Skeletal muscle cell (primary cell): ENCODE measurements around the gene FCHSD1.

Source experiments
- DNase-seq: peaks from one replicate; pipeline ENCODE4 v3.0.0-alpha.2; 2010; ENCODE audit warnings: low read depth
- H3K4me3 ChIP-seq: 2 replicates; pipeline ENCODE4 v1.5.1; 2011; ENCODE audit warnings: low read depth, mild to moderate bottlenecking, control low read depth, low read length, moderate library complexity

FCHSD1 gene

GRCh38 chr5:141649056-141649688, 2.0 kb downstream of the FCHSD1 start:
- no peak overlapping the region for H3K4me3 ChIP-seq
- no peak for DNase-seq

- no peak overlapping the region for H3K4me3 ChIP-seq
- no peak for DNase-seq
These were observed 3.4 kb downstream of the FCHSD1 start for GRCh38 chr5:141647851-141648250.

- no peak overlapping the region for H3K4me3 ChIP-seq
- no peak for DNase-seq
These were observed 4.0 kb downstream of the FCHSD1 start for GRCh38 chr5:141647242-141647641.

GRCh38 chr5:141646026-141646425, 5.2 kb downstream of the FCHSD1 start:
- H3K4me3 ChIP-seq: no peak overlapping the region
- no peak for DNase-seq

- no peak for DNase-seq
- no peak overlapping the region for H3K4me3 ChIP-seq
These were observed 9.5 kb downstream of the FCHSD1 start for GRCh38 chr5:141641634-141642267.

- H3K4me3 ChIP-seq: no peak overlapping the region
- no peak for DNase-seq
These were observed 10.5 kb downstream of the FCHSD1 start for GRCh38 chr5:141640698-141641097.

- DNase-seq: no peak
- no peak overlapping the region for H3K4me3 ChIP-seq
These were observed 11.2 kb downstream of the FCHSD1 start for GRCh38 chr5:141640051-141640415.

GRCh38 chr5:141639357-141640050, 11.7 kb downstream of the FCHSD1 start:
- DNase-seq: no peak
- H3K4me3 ChIP-seq: no peak overlapping the region

- DNase-seq: no peak
- H3K4me3 ChIP-seq: no peak overlapping the region
These were observed 12.4 kb downstream of the FCHSD1 start for GRCh38 chr5:141638771-141639170.

- H3K4me3 ChIP-seq: peak overlapping the region; percentile 95
- DNase-seq: no peak
These were observed 13.3 kb downstream of the FCHSD1 start for GRCh38 chr5:141637767-141638419.

GRCh38 chr5:141637123-141637766, 14.0 kb downstream of the FCHSD1 start:
- H3K4me3 ChIP-seq: peak overlapping the region; percentile 95
- no peak for DNase-seq

- DNase-seq: peak; percentile 63
- H3K4me3 ChIP-seq: peak within 1 kb of the TSS; percentile 95
These were observed 14.7 kb downstream of the FCHSD1 start, which contains the start of the genes HDAC3 and RELL2 for GRCh38 chr5:141636413-141637122. TSS of gene HDAC3 (minus strand) at chr5:141636849. CDS start at chr5:141636790, 59 bp downstream. TSS of gene RELL2 (plus strand) at chr5:141636997. CDS start at chr5:141638226, 1,229 bp downstream.

GRCh38 chr5:141636106-141636412, 15.2 kb downstream of the FCHSD1 start:
- no peak for DNase-seq
- H3K4me3 ChIP-seq: peak overlapping the region; percentile 95

GRCh38 chr5:141635646-141636045, 15.6 kb downstream of the FCHSD1 start:
- no peak for DNase-seq
- peak overlapping the region; percentile 95 for H3K4me3 ChIP-seq

- no peak for DNase-seq
- H3K4me3 ChIP-seq: no peak overlapping the region
These were observed 16.5 kb downstream of the FCHSD1 start for GRCh38 chr5:141634720-141635119.

GRCh38 chr5:141633871-141634561, 17.2 kb downstream of the FCHSD1 start:
- DNase-seq: no peak
- H3K4me3 ChIP-seq: no peak overlapping the region

GRCh38 chr5:141632650-141633049, 18.6 kb downstream of the FCHSD1 start:
- no peak overlapping the region for H3K4me3 ChIP-seq
- DNase-seq: no peak

- H3K4me3 ChIP-seq: no peak overlapping the region
- DNase-seq: no peak
These were observed 20.6 kb downstream of the FCHSD1 start for GRCh38 chr5:141630570-141631140.
